Fibroblast of gingiva (primary cell): ENCODE results near the gene EIF3L.
"Not testable (repeated sequence)": the region's sequence is repeated elsewhere in the genome, so short reads cannot be mapped to it uniquely, and the experiment has no call there.

ENCODE experiments used
- DNase-seq: peaks from one replicate; pipeline ENCODE4 v3.0.0-alpha.2; 2011; ENCODE audit warnings: low read depth

EIF3L gene

DNA sequence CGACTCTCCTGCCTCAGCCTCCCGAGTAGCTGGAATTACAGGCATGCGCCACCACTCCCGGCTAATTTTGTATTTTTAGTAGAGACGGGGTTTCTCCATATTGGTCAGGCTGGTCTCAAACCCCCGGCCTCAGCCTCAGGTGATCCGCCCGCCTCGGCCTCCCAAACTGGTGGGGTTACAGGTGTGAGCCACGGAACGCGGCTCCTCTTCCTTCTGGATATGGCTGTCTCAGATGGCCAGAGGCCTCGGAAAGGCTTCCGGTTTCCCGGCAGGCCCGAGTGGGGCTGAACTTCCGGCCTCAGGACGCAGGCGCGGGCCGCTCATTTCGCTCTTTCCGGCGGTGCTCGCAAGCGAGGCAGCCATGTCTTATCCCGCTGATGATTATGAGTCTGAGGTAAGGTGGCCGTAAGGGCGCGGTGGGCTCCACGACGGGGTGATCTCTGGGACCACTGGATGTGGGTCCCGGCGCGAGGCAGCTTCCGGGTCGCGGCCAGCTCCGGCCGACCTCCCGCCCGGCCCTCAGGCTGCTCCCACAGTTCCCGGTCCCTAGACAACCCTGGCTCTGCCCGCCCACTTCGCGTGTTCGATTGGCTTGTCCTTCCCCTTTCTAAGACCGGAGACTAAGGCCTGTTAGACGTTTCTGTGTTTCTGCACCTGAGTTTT is at the start of gene EIF3L:
TSS of gene EIF3L (plus strand) at position 331 of the 663 bp plus-strand sequence. CDS start at position 362, 31 bp downstream.
- DNase-seq = peak; percentile 86

DNA sequence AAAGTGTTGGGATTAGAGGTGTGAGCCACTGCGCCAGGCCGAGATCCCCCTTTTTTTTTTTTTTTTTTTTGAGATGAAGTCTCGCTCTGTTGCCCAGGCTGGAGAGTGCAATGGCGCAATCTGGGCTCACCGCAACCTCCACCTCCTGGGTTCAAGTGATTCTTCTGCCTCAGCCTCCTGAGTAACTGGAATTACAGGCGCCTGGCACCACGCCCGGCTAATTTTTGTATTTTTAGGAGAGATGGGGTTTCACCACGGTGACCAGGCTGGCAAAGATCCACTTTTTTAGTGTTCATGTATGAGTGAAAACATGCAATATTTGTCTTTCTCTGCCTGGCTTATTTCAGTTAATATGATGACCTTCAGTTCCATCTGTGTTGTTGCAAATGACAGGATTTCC is 49.2 kb upstream of the EIF3L start:
- DNase-seq = not testable (repeated sequence)

DNA sequence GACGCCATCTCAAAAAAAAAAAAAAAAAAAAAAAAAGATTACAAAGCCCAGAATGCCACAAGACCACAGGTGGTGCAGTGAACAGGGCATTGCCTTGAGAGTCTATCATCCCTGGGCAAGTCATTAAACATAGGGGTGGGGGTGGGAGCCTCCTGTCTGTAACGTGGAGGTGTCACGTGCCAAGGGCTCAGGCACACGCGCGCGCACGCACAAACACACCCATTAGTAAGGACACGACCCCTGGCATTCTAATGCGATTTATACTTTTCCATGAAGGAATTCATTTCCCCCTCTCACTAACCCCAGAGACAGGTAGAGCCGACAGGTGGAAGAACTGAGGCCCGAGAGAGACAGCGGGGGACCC is 47.3 kb upstream of the EIF3L start:
- DNase-seq = no peak

DNA sequence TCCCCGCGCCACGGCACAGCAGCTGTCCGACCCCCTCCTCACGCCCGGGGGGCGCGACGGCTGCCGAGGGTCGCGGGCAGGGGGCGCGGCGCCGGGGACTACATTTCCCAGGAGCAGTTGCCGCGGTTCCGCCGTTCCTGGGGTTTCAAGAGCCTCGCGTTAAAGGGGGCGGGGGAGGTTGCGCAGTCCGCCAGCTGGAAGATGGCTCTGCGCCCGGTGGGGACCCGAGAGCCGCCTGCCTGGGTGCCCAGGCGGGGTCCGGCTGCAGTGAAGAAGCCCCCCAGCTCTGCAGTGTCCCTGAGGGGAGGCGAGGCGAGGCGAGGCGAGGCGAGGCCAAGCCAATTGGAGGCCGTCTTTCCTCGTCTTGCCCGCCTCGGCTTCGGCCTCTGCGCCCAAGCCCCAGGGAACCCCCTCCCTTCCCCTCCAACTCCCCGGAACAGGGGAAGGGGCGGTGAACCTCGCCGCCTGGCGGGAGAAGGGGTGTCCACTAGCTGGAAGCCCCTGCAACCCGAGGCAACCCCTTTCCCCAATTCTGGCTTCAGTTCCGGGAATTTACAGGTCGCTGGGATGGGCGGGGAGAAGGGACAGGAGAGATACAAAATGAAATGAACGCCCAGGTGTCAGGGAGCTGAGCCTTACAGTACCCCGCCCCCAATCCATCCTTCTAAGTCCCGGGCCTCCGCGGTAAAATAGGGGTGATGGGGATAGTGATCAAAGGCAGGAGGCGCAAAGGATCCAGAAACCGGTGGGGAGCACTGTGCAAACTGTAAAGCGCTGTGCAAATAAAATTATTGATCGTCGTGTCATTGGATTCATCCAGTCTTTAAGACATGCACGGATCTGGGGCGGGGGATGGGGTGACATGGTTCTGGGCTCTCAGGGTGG is 46.7 kb upstream of the EIF3L start:
- DNase-seq = peak; percentile 52

DNA sequence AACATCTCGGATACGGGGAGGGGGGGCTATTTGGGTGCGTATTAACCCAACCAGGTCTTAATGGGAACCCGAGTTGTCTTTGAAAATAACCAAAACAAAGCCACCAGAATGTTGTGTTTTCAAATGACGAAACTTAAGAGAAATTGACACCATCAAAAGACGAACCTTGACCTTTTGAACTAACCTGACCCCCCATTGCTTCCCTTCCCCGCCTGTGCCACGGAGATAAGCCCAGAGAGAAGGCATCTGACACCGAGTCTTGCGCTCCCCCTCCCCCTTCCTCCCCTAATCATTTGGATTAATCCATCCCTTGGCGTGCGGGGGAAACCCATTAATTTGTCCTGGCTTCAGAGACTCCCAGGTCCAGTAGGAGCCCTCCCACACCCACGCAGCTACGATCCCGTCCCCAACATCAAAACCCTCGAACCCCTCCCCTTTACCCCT is 46.0 kb upstream of the EIF3L start:
- no peak for DNase-seq

DNA sequence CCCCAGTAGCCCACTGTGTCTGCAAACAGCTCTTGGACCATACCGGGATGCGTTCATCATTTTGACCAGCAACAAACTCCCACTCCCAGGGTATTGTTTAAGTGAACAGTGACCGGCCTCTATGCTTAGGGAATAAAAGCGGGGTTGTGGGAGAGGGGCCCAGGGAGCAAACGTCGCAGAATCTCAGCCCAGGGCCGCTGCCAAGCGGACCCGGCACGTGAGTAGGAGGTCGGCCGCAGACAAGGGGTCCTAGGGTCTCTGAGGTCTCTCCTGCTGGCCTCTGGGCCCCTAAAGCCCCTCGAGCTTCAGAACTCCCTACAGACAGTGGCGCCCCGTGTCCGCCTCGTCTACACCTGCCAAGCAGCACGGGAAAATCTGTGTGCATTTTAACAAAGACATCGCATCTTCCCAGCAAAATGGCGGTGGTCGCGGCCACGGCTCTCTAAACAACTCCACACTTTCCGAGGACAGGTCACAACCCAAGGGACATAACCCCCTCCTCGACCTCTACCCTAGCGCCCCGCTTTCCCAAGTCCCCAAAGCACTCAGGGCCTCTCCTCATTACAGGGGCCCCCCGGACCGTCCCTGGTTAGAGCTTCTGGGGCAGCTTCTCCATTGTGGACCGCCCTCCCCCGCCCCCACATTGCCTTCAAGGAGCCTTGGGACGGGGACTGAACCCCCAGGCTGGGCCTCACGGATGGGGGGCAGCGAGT is 45.4 kb upstream of the EIF3L start:
- no peak for DNase-seq

DNA sequence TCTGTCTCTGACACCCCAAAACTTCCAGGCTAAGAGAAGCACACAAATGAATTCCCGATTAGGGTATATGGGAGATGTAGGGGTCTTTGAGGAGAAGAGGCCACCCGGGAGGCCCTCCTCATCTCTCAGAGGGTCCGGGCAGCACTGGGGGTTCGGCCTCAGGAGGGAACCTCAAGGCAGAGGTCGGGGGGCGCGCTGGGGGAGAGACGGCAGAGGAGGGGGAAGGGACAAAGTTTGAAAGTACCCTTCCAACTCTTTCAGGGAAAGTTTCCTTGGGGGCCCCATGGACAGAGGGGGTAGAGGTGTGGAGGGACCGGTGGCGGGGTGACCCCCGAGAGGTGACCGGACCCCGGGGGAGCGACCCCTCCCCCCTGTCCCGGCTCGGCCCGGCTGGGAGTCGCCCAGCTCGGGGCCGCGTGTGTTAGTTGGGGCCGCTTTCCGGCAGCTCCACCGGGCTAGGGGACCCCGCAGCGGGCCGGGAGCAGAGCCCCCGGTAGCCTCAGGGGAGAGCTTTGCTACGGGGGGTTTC is 44.8 kb upstream of the EIF3L start:
- DNase-seq = no peak

DNA sequence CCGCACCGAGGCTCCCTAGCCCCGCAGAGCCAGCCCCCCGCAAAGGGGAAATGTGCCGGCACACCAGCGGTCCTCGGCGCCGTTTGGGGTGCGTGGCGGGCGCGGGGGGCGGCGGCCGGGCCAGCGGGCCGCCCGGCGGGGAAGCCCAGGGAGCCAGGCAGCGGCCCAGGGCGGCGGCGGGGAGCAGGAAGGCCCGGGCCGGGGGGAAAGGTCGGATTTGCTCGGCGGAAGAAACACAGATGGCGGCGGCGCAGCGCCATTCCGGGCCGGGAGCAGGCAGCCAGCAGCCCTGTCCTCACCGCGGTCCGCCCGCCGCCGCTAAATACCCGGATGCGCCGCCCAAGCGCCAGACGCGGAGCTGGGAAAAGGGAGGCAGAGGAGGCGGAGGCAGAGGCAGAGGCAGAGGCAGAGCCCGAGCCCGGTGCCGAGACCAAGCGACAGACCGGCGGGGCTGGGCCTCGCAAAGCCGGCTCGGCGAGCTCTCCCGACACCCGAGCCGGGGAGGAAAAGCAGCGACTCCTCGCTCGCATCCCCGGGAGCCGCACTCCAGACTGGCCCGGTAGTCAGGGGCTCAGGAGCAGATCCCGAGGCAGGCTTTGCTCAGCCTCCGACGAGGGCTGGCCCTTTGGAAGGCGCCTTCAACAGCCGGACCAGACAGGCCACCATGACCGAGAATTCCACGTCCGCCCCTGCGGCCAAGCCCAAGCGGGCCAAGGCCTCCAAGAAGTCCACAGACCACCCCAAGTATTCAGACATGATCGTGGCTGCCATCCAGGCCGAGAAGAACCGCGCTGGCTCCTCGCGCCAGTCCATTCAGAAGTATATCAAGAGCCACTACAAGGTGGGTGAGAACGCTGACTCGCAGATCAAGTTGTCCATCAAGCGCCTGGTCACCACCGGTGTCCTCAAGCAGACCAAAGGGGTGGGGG is 44.1 kb upstream of the EIF3L start:
- DNase-seq = peak; percentile 85

DNA sequence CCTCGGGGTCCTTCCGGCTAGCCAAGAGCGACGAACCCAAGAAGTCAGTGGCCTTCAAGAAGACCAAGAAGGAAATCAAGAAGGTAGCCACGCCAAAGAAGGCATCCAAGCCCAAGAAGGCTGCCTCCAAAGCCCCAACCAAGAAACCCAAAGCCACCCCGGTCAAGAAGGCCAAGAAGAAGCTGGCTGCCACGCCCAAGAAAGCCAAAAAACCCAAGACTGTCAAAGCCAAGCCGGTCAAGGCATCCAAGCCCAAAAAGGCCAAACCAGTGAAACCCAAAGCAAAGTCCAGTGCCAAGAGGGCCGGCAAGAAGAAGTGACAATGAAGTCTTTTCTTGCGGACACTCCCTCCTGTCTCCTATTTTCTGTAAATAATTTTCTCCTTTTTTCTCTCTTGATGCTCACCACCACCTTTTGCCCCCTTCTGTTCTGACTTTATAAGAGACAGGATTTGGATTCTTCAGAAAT is 43.4 kb upstream of the EIF3L start:
- DNase-seq = no peak

DNA sequence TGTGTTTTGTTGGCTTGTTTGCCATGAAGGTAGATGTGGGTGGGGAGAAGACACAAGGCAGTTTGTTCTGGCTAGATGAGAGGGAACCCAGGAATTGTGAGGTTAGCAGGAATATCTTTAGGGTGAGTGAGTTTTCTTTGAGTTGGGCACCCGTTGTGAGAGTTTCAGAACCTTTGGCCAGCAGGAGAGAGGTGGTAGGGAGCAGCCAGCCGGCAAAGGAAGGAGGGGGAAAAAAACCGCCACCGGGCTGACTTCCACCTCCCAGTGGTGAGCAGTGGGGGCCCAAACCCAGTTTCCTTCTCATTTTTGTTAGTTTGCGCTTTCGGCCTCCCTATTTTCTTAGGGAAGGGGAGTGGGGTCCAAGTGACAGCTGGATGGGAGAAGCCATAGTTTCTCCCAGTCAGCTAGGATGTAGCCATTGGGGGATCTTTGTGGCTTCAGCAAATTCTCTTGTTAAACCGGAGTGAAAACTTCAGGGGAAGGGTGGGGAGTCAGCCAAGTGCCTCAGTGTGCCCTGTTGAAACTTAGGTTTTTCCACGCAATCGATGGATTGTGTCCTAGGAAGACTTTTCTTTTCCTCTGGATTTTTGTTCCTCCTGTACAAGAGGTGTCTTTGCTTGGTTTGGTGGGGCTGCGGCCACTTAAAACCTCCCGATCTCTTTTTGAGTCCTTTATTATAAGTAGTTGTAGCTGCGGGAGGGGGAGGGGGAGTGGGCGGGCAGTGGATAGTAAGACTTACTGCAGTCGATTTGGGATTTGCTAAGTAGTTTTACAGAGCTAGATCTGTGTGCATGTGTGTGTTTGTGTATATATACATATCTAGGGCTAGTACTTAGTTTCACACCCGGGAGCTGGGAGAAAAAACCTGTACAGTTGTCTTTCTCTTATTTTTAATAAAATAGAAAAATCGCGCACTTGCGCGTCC is 42.5 kb upstream of the EIF3L start:
- DNase-seq = peak; percentile 28

DNA sequence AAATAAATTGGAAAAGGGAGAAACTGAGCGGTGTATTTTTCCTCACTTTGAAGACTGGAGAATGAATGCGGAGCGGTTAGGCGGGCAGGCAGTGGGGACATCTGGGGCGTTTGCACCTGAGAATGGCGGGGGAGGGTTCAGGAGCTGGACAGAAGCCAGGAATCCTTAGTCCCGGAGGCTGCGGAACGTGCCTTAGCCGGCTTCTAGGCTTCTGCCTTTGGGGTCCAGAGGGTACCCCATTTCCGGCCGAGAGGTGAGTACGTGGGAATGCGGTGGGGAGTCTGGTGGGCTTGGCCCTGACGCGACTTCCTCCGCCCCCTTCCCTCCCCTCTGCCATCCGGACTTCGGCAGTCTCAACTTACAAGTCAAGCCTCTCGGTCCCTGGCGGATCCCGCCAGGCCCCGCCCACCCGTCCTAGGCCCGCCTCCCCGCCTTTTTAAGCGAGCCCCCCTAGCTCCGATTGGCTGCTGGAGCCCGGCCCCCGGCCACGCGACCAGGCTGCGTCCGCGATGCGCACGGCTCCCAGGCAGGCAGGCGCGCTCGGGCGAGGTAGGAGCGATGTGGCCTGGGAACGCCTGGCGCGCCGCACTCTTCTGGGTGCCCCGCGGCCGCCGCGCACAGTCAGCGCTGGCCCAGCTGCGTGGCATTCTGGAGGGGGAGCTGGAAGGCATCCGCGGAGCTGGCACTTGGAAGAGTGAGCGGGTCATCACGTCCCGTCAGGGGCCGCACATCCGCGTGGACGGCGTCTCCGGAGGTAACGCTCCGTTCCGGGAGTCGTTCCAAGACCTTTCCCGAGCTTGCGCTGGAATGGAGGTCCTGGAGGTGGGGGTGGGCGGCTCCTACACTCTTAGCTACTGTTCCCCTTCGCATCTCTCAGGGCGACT is 41.6 kb upstream of the EIF3L start, which contains the start of gene GCAT:
TSS of gene GCAT (plus strand) at position 525 of the 884 bp plus-strand sequence. CDS start at position 559, 34 bp downstream.
- DNase-seq = peak; percentile 95

DNA sequence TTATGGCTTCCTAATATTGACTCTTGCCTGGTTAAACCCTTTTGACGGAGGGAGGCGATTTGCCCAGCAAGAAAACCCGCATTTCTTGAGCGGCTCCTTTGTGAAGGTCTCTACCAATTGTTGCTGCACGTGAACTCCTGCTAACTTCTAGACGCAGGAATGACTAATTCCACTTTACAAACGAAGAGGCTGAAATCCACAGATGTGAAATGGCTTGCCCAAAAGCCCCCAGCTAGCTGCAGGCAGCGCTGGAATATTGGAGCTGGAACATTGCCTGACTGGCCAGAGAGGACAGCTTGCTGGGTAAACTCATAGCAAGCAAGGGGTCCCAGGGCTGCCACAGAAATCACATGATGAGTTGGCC is 40.9 kb upstream of the EIF3L start:
- DNase-seq = no peak

DNA sequence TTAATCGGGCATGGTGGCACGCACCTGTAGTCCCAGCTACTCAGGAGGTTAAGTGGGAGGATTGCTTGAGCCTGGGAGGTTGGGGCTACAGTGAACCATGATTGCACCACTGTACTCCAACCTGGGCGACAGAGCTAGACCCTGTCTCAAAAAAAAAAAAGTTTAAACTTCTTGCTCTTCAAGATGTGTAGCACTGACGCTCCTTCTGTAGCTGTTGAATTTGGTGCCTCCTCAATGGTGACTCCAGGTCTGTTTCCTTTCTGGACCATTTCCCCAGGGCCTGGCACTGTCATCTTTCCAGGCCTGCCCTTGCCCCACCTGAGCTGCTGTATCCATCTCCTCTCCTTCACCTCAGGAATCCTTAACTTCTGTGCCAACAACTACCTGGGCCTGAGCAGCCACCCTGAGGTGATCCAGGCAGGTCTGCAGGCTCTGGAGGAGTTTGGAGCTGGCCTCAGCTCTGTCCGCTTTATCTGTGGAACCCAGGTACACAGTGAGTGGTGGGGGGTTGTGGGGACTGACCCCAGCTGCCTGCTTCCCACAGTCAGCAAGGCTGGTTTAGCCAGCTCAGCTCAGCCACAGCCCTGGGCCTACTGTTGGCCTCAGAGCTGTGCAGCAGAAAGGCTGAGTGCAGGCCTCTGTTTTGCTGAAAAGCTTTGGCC is 39.4 kb upstream of the EIF3L start:
- DNase-seq = no peak

DNA sequence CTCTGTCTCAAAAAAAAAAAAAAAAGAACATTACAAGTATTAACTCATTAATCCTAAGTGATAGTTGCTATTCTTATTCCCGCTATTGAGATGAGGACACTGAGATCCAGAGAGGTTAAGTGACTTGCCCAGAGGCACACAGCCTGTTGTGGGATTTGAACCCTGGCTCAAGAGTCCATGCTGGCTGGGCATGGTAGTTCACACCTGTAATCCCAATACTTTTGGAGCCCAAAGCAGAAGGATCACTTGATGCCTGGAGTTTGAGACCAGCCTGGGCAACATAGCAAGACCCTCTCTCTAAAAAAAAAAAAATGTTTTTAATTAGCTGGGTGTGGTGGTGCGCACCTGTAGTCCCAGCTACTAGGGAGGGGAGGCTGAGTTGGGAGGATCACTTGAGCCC is 37.4 kb upstream of the EIF3L start:
- DNase-seq = no peak

DNA sequence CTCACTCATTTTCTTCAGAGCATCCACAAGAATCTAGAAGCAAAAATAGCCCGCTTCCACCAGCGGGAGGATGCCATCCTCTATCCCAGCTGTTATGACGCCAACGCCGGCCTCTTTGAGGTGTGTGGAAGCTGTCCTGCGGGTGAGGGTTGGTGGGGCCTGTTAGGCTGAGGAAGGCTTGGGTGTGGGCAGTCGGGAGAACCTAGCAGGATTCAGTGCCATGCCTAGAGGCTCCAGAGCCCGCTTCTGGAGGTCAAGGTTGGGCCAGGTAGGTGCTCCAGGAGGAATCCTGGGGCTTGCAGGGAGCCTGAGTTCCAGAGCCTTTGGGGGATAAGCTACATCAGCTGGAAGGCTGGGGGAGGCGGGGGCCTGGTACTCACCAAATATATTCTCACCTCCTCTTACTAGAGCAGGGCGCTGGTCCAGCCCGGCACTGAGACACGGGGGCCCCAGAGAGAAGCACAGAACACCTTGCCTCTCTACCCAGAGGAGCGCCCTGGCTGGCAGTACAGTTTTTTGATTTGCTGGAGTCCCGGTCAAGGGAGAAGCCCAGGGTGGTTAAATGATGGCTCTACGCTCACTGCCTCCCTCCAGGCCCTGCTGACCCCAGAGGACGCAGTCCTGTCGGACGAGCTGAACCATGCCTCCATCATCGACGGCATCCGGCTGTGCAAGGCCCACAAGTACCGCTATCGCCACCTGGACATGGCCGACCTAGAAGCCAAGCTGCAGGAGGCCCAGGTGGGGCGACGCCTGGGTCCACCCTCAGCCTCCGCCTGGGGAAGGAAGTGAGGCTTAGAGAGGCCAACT is 36.1 kb upstream of the EIF3L start:
- no peak for DNase-seq

DNA sequence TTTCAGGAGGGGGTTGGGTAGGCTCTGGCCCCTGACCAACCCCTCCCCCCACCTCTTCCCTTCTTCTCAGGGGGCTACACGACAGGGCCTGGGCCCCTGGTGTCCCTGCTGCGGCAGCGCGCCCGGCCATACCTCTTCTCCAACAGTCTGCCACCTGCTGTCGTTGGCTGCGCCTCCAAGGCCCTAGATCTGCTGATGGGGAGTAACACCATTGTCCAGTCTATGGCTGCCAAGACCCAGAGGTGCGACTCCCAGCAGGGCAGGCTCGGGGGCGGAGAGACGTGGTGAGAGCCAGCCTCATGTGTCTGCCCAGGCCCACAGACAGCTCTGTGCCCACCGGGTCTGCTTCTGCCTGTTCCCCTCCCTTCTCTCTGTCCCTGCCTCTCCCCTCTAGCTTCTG is 33.6 kb upstream of the EIF3L start:
- no peak for DNase-seq

DNA sequence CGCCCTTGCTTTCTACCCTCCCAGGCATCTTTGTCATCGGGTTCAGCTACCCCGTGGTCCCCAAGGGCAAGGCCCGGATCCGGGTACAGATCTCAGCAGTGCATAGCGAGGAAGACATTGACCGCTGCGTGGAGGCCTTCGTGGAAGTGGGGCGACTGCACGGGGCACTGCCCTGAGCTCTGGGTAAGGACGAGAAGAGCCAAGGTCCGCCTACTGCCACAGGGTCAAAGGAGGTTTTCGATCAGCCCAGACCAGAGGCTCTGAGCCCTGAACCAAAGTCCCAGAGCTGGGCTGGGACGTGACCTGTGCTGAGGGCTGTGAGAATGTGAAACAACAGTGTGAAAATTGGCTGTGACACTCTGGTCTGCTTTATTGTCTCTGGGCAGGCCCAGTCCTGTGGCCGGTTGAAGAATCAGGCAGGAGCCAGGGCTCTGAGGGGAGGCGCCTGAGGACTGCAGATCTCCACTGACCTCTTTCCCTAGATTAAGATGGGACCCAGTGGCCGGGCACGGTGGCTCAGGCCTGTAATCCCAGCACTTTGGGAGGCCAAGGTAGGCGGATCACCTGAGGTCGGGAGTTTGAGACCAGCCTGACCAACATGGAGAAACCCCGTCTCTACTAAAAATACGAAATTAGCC is 32.6 kb upstream of the EIF3L start:
- DNase-seq = no peak
